ENCODE measurements around the gene DIPK2A.

The DIPK2A gene

DNA sequence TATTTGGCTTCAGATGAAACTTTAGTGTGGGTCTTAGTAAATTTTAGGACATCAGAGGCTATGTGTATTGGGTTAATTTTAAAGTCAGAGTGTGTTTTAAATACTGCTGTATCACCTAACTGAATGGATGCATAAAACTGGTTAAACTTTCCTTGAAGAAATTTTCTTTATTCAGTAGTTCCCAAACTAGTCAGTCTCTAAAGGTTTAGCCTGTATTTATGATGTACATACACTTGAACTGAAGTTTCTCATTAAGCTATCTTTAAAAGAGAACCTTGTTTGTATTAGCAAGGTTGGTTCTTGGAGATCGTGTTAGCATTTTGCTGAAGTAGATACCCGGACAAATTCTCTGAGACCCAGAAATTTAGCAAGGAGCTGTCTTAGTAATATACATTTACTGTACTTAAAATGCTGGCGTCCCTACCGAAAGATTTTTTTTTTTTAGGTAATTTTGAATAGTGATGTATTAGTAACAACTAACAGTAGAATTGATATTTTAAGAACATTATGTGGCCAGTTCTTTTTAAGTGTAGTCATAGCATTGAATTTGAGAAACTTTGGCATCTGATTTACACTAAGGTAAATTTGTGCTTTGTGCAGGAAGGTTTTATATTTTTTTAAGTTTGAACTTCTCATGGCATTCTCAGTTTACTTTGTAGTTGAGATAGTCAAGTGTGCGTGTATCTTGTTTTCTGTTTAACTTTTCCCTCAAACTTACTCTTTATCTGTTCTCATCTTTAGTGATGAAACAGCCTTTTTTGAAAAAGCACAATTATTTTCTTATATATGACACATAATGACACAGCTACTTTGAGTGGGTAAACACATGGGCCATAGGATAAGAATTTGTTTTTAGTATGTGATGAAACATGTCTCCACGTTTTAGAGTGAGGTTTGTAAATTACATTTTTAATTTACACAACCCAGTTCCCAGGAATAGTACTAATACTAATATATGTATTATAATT is 2.9 kb downstream of the DIPK2A start:
- ATAC-seq (no peak), DNase-seq (no peak)

DNA sequence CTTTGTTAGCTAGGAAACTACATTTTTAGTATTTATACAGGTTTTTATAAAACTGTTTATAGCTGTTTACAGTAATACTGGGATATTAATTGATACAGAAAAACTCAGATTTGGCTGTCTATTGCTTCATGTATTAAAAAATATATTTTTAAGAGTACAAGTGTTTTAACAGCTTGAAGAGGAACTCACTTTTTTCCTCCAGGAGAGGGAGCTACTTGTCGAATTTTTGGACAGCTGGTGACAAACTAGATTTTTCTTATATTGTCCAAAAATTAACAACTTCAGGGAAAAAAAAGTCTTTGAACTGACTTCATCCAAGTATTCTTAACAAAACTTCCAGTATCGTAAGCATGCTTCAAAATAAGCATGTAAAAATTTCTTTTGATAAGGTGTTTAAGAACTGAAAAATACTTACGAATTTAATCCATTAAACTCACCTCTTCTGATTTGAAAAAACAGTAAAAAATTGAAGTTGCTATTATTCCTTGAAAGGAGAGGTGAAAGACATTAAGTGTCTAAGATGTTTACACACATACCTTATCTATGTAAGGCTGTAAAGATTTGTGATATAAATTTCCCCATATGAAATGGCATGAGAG is 4.0 kb downstream of the DIPK2A start:
- ATAC-seq, result no peak
- no peak for DNase-seq

GRCh38 chr3:143977341-143978262 is 6.0 kb downstream of the DIPK2A start:
- DNase-seq (no peak), ATAC-seq (no peak)

DNA sequence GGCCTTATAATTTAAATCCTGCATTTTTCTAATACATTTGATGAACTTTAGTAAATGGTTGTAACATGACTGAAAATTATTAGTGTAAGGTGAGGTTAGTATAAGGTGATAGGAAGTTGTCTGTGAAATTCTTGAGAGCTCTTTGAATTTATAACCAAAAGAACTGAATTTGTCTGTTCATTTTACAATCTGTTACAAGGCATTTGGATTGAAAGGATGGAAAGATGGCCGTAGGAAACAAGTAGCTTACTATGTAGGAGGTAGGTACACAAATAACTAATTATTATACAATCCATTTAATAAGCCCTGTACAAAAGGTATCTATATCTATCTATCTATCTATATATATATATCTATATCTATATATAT is 6.6 kb downstream of the DIPK2A start:
- ATAC-seq (no peak), DNase-seq (no peak)

- no peak for DNase-seq
- no peak for ATAC-seq
Measured at GRCh38 chr3:143979041-143979440, 7.4 kb downstream of the DIPK2A start.

DNA sequence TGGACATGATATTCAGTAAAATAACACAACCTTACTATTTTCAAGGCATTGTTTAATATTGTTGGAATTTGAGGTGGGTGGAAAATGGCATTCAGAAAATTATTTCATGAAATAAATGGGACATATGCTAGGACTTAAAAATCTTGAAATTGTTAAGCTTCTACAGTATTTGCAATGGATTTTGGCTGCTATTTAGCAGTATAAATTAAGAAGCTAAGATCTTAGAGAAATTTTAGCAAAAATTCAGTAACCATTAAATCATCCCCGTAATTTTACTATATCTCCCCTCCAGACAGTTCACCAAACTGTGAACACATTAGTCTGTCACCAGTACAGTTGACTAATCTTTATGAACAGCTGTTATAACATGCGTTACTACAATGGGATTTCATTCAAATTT is 8.2 kb downstream of the DIPK2A start:
- ATAC-seq (no peak), DNase-seq (no peak)

DNA sequence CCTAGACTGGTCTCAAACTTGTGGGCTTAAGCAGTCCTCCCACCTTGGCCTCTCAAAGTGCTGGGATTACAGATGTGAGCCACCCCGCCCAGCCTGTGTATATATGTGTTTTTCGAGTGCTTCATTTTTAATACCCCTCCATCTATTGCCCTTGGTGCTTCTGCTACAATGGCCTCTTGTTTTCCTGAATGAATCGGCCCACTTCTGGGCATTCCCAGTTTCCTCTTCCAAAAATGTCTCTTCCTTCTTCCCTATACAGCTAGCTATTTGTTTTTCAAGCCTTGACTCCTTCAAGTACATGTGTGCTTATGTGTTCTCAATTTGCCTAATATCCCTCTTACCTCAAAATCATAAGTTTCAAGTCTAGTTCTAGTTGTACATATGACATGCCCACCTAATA is 16.7 kb downstream of the DIPK2A start:
- DNase-seq (no peak), ATAC-seq (no peak)

GRCh38 chr3:143989461-143989860 is 17.8 kb downstream of the DIPK2A start:
- DNase-seq (no peak), ATAC-seq (no peak)

- DNase-seq, result no peak
- no peak for ATAC-seq
Measured at GRCh38 chr3:143991713-143992112, 20.1 kb downstream of the DIPK2A start.

DNA sequence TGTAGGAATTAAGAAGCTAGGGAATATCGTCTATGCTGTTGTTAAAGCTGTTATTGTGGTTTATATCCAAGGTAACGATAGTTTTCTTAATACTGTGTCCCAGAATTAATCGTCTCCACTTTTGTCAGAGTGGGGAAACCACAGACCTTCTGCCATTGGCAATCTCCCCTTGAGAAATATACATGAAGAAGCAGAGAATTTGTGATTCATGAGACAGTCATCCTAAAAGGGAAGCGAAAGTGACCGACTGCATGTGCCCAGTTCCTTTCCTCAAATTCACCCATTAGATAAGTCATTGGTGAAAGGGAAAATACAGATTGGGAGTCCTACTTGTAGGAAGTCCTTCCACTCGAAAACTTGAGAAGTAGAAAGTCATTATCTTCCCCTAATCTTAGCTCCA is 26.6 kb downstream of the DIPK2A start:
- DNase-seq (no peak), ATAC-seq (no peak)

DNA sequence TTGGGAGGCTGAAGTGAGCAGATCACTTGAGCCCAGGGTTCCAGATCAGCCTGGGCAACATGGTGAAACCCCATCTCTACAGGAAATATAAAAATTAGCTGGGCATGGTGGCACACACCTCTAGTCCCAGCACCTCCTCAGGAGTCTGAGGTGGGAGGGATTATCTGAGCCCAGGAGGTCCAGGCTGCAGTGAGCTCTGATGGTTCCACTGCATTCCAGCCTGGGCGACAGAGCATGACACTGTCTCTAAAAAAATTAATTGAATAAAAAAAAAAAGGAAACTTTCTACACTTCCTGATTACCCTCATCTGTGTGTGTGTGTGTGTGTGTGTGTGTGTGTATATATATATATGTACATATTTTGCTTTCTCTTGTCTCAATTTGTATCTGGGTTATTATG is 31.4 kb downstream of the DIPK2A start:
- ATAC-seq (no peak), DNase-seq (no peak)

DNA sequence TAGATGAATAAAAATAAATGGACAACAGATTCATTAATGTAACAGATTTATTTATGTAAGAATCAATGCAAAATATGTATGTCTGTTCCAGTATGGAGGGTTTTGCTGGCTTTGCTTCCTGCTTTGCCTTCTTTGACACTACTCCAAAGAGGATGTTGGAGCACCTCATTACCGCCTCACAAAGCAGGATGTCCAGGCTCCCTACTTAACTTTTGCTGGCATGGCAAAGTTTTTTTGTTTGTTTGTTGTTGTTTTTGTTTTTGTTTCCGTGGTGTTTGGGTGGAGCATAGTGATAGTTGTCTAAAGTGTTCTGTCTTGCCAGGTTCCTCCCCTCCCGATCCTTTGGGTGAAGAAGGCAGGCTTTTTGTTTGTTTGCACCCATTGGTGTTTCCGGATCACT is 38.7 kb downstream of the DIPK2A start:
- no peak for ATAC-seq
- DNase-seq, result no peak

- DNase-seq, result no peak
Measured at GRCh38 chr3:144011251-144011799, 39.7 kb downstream of the DIPK2A start.

GRCh38 chr3:144015133-144015532 is 43.5 kb downstream of the DIPK2A start:
- no peak for DNase-seq
- ATAC-seq, result no peak

More at GRCh38 chr3:144011251-144011799, 39.7 kb downstream of the DIPK2A start:
- no peak for ATAC-seq

- DNase-seq (no peak), ATAC-seq (no peak)
Measured at GRCh38 chr3:144018776-144019175, 47.2 kb downstream of the DIPK2A start.
